Fibroblast of mammary gland (primary cell): ENCODE measurements around the gene BACH1.

Source experiments
- DNase-seq: peaks from one replicate; pipeline ENCODE4 v3.0.0-alpha.2; 2010; ENCODE audit warnings: low read depth
- H3K4me3 ChIP-seq: 2 replicates; pipeline ENCODE4 v1.5.1; 2011; ENCODE audit warnings: low read depth, mild to moderate bottlenecking, low read length, moderate library complexity; ENCODE audit not compliant: control insufficient read depth
- TF ChIP-seq, protein P1 (sequence below): conservative IDR thresholded peaks from 2 replicates; pipeline ENCODE4 v1.5.1; 2011; ENCODE audit warnings: low read depth, low read length, inconsistent platforms; ENCODE audit not compliant: control insufficient read depth, insufficient read depth

BACH1 gene

DNA sequence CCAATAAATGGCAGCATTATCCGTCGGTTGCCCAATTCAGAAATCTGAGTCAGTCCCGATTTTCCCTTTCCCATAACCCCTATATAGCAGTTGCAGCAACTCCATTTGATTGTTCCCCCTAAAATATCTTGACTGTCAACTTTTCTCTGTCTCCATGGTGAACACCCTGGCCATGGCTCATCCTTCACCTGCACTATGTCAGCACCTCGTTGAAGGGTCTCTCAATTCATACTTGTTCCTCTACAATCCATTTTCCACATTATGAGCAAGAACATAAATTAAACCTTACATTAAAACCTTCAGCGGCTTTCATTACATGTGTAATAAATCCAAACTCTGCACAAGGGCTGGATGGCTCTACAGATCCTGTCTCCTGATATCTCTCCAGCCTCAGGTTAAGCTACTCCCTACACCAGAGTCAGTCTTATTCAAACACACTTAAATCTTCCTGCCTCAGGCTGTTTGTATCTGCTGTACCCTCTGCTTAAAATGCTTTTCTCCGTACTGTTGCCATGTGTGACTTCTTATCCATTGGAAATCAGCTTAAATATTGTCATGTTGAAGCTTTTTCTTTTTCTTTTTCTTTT, 87.3 kb downstream of the BACH1 start:
- H3K4me3 ChIP-seq = no peak overlapping the region
- TF ChIP-seq, protein P1, sequence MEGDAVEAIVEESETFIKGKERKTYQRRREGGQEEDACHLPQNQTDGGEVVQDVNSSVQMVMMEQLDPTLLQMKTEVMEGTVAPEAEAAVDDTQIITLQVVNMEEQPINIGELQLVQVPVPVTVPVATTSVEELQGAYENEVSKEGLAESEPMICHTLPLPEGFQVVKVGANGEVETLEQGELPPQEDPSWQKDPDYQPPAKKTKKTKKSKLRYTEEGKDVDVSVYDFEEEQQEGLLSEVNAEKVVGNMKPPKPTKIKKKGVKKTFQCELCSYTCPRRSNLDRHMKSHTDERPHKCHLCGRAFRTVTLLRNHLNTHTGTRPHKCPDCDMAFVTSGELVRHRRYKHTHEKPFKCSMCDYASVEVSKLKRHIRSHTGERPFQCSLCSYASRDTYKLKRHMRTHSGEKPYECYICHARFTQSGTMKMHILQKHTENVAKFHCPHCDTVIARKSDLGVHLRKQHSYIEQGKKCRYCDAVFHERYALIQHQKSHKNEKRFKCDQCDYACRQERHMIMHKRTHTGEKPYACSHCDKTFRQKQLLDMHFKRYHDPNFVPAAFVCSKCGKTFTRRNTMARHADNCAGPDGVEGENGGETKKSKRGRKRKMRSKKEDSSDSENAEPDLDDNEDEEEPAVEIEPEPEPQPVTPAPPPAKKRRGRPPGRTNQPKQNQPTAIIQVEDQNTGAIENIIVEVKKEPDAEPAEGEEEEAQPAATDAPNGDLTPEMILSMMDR = no peak
- no peak for DNase-seq

DNA sequence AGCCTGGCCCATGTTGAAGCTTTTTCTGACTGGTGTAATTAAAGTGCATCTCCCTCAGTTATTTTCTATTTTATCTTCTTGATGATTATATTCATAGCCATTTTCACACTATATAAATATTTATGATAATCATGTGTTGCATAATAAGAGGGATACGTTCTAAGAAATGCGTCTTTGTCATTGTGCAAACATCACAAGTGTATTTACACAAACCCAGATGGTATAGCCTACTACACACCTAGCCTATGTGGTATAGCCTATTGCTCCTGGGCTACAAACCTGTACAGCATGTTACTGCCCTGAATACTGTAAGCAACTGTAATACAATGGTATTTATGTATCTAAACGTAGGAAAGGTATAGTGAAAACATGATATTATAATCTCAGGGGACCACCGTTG, 88.1 kb downstream of the BACH1 start:
- no peak overlapping the region for H3K4me3 ChIP-seq
- no peak for DNase-seq

DNA sequence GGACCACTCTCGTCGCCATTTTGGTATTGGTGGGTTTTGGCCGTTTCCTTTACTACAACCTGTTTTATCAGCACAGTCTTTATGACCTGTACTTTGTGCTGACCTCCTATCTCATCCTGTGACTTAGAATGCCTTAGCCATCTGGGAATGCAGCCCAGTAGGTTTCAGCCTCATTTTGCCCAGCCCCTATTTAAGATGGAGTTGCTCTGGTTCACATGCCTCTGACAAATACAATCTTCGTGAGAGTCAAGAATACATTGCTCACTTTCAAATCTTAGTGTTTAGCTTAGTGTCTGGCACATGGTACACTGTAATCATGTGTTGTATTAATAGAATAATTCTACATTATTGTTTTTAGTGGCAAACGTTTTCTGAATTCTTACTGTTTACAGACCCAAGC, 88.9 kb downstream of the BACH1 start:
- DNase-seq = no peak
- no peak overlapping the region for H3K4me3 ChIP-seq
- TF ChIP-seq, protein P1 = no peak

More for the DNA sequence above, 88.1 kb downstream of the BACH1 start:
- TF ChIP-seq, protein P1 = no peak

- DNase-seq = no peak
- no peak overlapping the region for H3K4me3 ChIP-seq
- TF ChIP-seq, protein P1 = no peak
Observed at GRCh38 chr21:29389136-29389535, 90.4 kb downstream of the BACH1 start.

- TF ChIP-seq, protein P1 = no peak
- DNase-seq = peak; percentile 32
- no peak overlapping the region for H3K4me3 ChIP-seq
Observed at GRCh38 chr21:29390778-29391177, 92.1 kb downstream of the BACH1 start.

- no peak for DNase-seq
- no peak overlapping the region for H3K4me3 ChIP-seq
- TF ChIP-seq, protein P1 = no peak
Observed at GRCh38 chr21:29394051-29394450, 95.3 kb downstream of the BACH1 start.
